Embryonic facial prominence (tissue), 1 donor: ENCODE measurements around the gene CDH23.

ENCODE experiments used
- DNase-seq: peaks from one replicate; pipeline ENCODE4 v3.0.0-alpha.2; 2016; ENCODE audit errors: extremely low spot score

CDH23 gene

GRCh38 chr10:71774916-71775702, 378.4 kb downstream of the CDH23 start:
- DNase-seq: no peak

- DNase-seq: no peak
These were observed 379.8 kb downstream of the CDH23 start for GRCh38 chr10:71776481-71776925.

GRCh38 chr10:71777213-71777985, 380.7 kb downstream of the CDH23 start:
- DNase-seq: no peak

- DNase-seq: no peak
These were observed 381.5 kb downstream of the CDH23 start for GRCh38 chr10:71778071-71778825.

- no peak for DNase-seq
These were observed 382.9 kb downstream of the CDH23 start for GRCh38 chr10:71779641-71780040.

GRCh38 chr10:71780156-71780555, 383.4 kb downstream of the CDH23 start:
- DNase-seq: no peak

GRCh38 chr10:71780719-71781118, 384.0 kb downstream of the CDH23 start:
- DNase-seq: no peak

- no peak for DNase-seq
These were observed 385.6 kb downstream of the CDH23 start for GRCh38 chr10:71782221-71782916.

- no peak for DNase-seq
These were observed 386.3 kb downstream of the CDH23 start for GRCh38 chr10:71782917-71783490.

GRCh38 chr10:71783917-71784678, 387.4 kb downstream of the CDH23 start:
- DNase-seq: no peak

GRCh38 chr10:71784679-71785272, 388.1 kb downstream of the CDH23 start:
- no peak for DNase-seq

- no peak for DNase-seq
These were observed 392.2 kb downstream of the CDH23 start for GRCh38 chr10:71788954-71789353.

GRCh38 chr10:71789871-71790270, 393.2 kb downstream of the CDH23 start:
- DNase-seq: no peak

GRCh38 chr10:71790749-71791440, 394.2 kb downstream of the CDH23 start:
- DNase-seq: no peak

GRCh38 chr10:71795248-71795647, 398.5 kb downstream of the CDH23 start:
- DNase-seq: no peak

- no peak for DNase-seq
These were observed 400.2 kb downstream of the CDH23 start for GRCh38 chr10:71796749-71797405.

GRCh38 chr10:71797533-71798307, 401.0 kb downstream of the CDH23 start:
- DNase-seq: no peak

- no peak for DNase-seq
These were observed 401.5 kb downstream of the CDH23 start for GRCh38 chr10:71798308-71798624.
